SU-DHL-6 (cell line): ENCODE results near the gene TRIM10.
A peak's percentile ranks its signal among the peaks of the same experiment; 100 is the strongest.

ENCODE experiments used
- CTCF ChIP-seq: fragments of 200-600 bp; sonication (generic); IDR thresholded peaks from one replicate; pipeline ENCODE4 v1.5.1; 2017; ENCODE audit warnings: antibody characterized with exemption, mild to moderate bottlenecking, low read length, moderate library complexity; ENCODE audit not compliant: insufficient read depth, poor library complexity, severe bottlenecking
- EZH2phosphoT487 ChIP-seq: fragments of 200-600 bp; sonication (generic), shearing (Covaris generic); conservative IDR thresholded peaks from 2 replicates; pipeline ENCODE4 v1.6.1; 2018; ENCODE audit warnings: mild to moderate bottlenecking, antibody characterized with exemption, low read length, moderate library complexity, mixed read lengths

DNA sequence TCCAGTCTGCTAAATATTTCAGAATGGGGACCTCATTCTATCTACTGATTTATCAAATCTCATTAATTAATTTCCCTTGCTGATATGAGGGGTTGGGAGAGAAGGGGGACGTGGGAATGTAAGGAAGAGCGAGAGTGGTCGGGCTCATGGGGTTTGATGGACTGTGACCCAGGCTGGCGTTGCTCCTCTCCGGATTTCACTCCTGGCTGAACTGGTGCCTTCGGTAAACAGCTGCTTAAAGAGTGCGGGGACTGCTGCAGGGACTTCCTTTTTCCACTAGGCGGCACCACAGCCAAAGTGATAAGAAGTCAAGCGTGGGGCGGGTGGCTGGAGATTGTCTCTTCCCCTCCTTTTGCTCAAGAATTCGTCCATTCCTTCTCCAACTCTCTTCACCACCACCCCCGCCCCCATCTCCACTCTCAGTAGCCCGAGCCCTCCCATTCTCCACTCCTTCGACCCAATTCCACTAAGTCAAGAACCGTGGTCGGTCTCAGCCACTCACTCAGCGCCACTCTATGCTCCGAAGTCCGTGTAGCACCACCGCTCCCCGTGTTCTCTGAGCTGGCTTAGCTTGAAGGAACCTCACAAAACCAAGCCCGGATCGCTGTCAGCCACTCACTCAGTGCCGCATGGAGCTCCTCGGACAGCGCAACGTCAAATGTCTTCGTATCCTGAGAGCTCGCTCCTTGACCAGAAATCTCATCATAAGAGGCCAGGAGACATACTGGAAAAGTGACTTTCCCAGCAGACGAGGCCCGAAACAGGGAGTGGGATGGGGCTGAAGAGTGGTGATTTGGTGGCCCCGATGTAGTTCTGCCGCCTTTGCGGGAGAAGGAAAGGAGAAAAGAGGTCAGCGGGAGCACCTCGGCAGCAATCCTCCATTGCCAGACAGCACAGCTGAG, 57.8 kb downstream of the TRIM10 start:
- TF ChIP-seq CTCF (peak; percentile 99), EZH2phosphoT487 (no peak)
